Daoy (cell line): ENCODE measurements around the gene RDH16. TPM values are rescaled to one million over a fixed set of nuclear protein-coding genes. Genes with fewer than 3 reads are reported as not detected.
A peak's percentile ranks its signal among the peaks of the same experiment; 100 is the strongest.
"Not testable (repeated sequence)": the region's sequence is repeated elsewhere in the genome, so short reads cannot be mapped to it uniquely, and the experiment has no call there.

Experiments used
- DNase-seq: peaks from one replicate; pipeline ENCODE4 v3.0.0-alpha.2; 2015; ENCODE audit warnings: low read depth
- total RNA-seq: library from RNA; depleted of rRNA; stranded (reverse); fragments of >200 nt; shearing (Covaris generic); gene quantifications from 2 replicates; pipeline ENCODE4 v1.2.3, GENCODE V29; 2014

The RDH16 gene
- total RNA-seq, 1 experiment from 2014 or later = 0.11 TPM

DNA sequence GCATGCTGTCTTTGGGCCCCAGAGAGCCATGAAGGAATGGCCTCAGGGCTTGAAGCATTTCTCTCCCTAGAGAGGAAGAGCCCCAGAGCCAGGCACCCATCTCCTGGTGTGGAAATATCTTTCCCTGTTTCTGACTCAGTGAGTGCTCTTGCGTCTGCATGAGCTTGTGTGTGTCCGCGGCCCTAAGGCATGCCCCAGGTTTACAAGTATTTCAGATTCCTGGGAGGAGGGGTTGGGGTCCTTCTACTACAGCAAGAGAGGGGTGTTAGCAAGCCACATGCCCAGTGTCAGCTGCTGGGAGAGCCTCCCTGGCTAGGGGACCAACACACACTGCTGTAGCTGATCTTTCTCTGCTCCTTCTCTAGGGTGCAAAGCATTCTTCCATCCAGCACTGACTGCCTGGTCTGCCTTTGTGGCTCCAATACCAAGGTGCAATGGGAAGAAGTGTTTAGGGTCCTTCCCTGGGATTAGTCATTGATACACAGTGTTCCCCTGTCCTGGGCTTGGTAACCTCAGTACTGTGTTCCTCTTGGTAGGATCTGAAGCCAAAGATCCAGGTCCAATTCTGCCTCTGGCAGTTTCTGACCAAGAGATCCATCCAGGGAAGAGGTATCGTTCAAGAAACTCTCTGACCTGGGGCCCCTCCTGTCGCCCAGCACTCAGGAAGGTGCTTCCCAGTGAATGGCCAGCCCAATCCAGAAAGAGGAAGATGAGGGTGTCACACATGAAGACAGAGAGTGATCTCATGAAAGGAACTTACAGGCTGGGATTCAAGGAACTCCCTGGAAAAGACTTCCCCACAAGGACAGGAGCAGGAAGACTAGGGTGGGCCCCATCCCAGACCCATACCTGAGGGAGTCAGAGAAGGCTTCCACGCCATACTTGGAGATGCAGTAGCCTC lies 3.1 kb downstream of the RDH16 start:
- DNase-seq = no peak

DNA sequence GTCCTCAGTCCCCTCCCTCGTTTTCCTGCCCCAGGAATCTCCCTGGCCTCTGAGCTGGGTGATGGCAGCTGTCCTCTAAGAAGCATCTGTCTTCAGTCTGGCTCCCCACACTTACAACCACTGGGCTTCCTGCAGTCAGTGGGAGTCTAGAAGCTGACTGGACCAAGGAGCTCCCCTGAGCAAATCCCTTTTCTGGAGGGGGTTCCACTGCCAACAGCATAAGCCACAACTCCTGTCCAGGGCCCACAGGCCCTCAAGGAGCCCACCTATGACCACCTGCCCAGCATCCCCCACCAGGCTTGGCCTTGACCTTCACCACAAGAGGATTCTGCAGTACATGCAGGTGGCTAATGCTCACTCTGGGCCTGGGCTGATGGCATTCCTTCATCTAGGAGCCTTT lies 4.1 kb downstream of the RDH16 start:
- DNase-seq = no peak

DNA sequence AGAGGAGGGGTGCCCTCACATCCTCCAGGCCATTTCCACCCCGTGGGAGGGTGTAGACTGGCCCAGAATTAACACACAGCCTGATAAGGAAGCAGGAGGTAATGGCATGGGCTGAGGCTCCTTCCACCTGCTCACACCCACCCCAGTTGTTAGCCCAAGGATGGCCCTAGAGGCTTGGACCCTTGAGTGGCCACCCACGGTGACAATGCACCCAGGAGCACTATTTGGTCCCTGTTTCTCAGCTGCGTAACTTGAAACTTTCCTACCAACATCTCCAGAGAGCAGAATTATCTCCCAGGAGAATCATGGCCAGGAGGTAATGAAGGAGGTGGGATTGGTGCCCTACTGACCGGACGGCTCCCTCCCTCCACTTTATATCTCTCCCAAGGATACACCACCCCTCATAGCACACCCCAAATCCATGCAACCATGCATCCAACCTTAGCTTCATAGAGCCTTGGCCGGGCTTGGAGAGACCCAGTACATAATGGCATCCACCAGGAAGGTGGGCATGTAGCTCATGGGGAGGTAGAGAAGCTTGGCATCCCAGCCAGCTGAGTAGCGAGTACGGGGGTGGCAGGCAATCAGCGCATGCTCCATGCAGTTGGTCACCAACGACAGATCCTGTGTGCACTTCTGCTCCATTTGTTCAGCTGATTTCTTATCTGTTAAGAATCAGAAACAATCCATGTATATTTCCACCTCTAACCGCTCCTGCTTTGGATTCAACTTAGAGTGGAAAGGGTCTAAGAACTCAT lies 5.6 kb downstream of the RDH16 start:
- no peak for DNase-seq

DNA sequence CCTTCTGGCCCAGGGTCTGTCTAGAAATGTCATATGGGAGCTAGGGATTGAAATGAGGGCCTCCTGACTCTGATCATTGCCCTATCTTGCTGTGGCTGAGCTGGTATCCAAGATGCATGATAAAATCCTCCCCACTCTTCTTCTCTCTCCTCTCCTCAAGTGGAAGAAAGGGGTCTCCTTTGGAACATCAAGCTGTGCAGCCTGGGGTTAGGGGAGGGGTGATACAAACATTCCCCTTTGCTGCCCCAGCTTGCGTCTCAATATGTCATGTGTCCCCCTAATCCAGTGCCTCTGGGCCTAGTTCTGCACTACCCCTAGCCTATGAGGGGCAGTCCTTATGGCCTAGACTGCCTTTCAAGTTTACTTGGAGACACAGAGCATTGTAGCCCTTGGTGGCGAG lies 8.5 kb downstream of the RDH16 start:
- DNase-seq = no peak

DNA sequence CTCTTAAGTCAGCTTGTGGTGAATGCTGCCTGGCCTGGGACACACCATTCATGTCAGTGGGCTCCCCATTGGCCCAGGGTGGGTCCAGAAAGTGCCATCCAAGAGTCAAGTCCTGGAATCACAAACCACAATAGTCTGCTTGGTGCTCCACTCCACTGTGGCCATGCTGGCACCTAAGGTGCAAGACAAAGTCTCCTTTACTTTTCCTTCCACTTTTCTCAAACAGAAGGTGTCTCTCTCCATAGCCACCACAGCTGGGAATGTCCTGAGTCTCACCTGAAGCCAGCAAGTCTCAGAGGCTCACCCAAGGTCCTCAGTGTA lies 9.0 kb downstream of the RDH16 start:
- DNase-seq = no peak

DNA sequence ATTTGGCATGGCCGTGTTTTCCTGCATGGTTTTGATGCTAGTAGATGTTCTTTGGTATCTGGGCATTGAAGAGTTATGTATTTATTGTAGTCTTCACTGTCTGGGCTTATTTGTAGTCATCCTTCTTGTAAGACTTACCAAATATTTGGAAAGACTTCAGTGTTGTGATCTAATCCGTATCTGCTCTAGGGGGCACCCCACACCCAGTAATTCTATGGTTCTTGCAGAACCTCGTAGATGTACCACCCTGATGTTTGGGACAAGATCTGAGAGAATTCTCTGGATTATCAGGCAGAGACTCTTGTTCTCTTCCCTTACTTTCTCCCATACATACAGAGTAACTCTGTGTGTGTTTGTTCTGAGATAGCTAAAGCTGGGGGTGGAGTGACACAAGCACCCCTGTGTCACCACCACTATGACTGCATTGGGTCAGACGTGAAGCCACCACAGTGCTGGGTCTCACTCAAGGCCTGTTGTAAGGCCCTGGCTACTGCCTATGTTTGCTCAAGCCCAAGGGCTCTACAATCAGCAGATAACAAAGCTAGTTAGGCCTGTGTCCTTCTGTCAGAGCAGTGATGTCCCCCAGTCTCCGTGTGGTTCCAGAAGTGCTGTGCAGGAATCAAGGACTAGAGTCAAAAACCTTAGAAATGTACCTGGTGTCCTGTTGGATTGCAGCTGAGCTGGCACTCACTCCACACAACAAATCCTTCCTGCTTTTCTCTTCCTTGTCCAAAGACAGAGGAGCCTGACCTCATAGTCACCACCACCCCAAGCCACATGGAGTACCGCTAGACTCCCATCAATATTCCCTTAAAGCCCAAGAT lies 9.6 kb downstream of the RDH16 start:
- DNase-seq = no peak

DNA sequence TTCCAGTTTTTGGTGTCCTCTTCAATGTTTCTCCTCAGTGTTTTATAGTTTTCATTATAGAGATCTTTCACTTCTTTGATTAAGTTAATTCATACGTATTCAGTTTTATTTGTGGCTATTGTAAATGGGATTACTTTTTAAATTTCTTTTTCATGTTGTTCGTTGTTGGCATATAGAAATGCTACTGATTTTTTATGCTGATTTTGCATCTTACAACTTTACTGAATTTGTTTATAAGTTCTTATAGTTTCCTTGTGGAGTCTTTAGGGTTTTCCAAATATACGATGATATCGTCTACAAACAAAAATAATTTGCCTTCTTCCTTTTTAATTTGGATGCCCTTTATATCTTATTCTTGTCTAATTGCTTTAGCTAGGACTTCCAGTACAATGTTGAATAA lies 13.5 kb downstream of the RDH16 start:
- DNase-seq = no peak

DNA sequence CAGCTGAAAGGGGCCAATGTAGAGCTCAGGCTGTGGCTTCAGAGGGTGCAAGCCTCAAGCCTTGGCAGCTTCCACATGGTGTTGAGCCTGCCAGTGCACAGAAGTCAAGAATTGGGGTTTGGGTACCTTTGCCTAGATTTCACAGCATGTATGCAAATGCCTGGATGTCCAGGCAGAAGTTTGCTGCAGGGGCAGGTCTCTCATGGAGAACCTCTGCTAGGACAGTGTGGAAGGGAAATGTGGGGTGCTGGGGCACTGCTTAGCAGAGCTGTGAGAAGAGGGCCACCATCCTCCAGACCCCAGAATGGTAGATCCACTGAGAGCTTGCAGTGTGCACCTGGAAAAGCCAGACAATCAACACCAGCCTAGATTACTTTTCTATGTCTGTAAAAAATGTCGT lies 14.0 kb downstream of the RDH16 start:
- not testable (repeated sequence) for DNase-seq

DNA sequence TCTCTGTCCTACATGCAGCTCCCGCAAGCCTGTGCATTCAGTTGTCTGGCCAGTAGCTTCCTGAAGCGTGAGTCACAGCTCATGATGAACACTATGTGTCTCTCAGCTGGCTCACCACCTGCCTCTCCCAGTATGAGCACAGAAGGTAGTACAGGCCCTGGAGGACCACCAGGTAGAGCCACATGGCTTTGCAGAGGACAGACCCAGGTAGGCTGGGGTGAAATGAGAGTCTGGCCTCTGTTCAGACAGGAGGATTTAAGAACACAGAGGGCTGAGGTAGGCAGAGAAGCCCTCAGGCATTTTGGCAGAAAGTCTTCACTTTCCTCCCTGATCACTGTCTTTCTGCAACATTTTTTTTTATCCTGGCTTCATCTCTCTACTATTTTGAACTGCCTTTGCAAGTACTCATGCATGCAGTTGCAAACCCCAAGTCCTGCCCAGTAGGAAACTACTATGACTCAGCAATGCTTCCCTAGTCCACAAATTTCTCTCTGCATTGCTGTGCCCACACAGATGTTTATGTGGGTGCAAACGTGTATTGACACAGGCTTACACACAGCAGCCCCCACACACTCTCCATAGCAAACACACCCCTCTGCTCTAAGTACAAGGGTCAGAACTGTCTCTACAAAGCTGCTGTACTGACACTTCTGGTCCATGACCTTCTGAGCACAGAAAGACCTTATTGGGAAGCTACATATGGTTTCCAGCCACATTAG lies 15.9 kb downstream of the RDH16 start:
- DNase-seq = peak; percentile 52

DNA sequence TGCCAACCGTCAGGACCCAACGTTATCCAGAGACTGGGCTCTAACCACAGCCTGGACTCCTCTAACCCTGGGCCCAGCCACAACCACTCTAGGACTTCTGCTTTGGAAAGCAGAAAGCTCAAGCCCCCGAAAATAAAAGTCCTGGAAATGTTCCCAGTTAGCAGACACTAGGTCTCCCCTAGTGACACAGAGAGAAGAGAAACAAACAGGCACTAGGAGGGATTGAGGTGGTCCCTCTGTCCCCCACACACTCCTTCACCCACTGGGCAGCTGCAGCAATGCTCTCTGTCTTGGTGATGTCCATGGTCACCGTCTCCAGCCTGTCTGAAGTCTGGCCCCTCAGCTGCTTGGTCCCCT lies 16.5 kb downstream of the RDH16 start:
- DNase-seq = not testable (repeated sequence)

DNA sequence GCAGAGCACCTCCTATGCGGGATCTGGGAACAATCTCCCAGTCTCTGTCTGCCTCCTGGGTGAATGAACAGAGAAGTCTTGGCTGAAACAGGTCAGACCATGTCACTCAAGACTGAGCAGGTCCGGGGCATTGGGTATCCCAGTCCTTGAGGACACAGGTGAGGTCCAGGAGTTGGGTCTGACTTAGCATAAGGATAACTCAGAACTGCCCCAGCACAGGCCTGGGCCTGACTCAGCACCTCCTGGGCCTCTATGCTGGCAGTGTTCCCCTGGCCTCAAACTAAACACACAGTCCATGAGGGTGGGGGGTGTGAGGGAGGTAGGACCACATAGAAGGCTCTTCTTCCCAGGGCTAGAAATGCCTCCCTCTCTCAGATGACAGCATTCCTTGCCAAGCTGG lies 21.7 kb downstream of the RDH16 start:
- DNase-seq = no peak

DNA sequence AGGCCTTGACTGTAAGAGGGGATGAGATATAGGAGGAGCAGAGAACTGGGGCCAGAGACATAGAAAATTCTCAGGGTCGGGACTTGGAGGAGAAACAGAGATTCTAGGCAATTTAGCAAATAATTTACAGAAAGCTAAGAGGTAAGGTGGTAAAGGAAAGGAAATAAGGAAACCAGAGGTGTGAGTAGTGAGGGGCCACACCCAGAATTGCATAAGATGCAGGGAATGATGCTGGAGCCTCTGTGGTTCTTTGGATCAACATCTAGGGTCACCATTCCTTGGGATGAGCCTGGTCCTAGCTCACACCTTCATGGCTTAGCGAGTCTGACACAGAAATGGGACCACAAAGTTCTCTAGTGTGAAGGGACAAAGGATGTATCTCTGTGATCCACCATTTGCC lies 22.3 kb downstream of the RDH16 start:
- DNase-seq = no peak

DNA sequence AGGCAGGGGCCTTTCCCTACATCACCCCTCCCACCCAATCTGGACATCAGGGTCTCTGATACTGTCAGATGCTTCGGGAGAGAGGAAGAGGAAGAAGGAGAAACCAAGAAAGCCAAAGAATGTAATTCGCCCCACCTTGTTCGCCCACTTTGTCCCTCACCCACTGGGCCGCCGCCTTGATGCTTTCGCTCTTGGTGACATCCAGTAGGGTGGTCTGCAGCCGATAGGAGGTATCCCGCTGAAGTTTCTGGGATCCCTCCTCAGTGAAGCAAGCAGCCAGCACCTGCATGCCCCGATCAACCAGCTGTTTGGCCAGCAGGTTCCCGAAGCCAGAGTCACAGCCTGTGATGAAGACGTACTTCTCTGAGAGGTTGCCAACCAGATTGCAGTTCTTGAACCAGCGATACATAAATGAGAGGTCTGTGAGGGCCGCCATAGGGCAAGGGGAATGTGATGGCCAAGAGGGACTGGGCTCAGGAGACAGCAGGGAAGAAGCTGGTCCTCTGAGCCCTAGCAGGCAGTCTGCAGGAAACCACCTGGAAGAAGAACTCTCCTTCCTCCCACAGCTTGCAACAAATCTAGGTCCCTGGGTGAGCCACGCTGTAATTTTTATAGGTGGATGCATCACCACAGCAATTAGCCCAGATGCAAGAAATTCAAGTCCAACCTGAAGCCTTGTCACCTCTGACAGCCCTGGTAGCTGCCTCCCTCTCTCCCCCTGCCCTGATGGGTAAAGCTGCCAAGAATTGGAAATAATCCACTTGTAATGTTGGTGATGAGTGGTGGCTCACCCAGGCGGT lies 23.4 kb downstream of the RDH16 start, which contains the start of gene SDR9C7:
TSS of gene SDR9C7 (minus strand) at position 583 of the 800 bp plus-strand sequence. CDS start at position 436, 147 bp downstream.
- no peak for DNase-seq

DNA sequence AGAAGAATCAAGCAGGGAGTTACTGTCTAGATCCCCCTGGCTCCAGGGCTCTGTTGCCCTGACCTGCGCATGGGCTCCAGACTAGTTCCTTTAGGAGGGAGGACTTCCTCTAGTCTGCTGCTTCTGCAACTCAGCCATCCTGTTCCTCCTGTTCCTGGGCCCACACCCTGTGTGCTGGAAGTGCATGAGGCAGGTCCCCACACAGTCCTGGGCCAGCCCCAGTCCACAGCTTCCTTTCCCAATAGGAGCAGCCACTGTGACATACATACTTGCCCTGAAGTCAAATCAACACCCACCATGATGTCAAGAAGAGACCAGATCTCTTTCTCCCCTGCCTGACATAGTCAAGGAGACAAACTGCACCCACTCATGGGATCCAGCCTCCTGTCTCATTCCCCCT lies 24.5 kb downstream of the RDH16 start:
- no peak for DNase-seq

DNA sequence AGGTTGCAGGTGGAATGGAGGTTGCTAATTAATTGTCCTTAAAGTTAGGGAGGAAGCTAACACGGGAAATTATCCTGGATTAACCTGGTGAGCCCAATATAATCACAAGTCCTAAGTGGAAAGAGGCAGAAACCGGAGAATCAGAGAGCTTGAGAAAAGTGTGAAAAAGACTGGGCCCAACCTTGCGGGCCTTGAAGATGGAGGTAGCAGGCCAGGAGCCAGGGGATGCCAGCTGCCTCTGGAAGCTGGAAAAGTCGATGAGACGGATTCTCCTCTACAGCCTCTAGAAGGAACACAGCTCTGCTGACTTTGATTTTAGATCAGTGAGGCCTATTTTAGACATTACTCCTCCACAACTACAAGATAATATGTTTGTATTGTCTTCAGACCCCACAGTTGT lies 25.3 kb downstream of the RDH16 start:
- DNase-seq = no peak

DNA sequence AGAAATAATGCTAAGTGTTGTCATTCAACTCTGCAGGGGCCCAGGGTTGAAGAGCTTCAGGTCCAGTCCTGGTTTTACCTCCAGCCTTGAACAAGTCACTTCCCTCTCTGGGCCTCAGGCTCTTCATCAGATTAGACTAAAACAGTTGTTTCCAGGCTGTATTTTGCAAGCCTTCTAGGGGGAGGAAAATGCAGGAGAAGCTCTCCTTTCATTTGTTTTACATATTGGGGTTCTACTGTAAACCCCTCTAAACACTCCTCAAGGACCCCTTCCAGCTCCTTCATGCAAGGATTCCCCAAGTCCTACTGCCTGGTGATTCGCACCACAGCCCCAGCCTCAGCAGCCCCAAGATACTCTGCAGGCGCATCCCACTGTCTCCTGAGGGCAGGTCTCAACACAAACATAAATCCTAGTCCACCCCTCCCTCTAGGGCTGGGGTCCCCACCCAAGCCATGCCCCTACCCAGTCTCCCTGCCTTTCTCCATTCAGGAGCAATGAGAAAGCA lies 25.9 kb downstream of the RDH16 start:
- DNase-seq = peak; percentile 32

DNA sequence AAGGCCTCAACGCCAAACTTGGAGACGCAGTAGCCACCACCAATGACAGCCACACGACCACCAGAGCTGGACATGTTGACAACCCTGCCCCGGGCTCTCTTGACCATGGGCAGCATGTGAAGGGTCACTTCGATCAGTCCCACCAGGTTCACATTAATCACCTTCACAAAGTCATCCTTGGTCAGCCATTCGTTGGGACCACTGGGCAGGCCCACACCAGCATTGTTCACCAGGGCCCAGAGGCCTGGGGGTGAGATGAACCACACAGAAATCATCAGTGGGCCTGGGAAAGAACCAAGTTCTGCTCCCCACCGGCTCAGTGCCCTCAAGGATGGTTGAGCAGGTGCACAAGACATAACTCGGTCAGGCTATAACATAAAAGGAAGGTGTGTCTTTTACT lies 27.2 kb downstream of the RDH16 start:
- no peak for DNase-seq

DNA sequence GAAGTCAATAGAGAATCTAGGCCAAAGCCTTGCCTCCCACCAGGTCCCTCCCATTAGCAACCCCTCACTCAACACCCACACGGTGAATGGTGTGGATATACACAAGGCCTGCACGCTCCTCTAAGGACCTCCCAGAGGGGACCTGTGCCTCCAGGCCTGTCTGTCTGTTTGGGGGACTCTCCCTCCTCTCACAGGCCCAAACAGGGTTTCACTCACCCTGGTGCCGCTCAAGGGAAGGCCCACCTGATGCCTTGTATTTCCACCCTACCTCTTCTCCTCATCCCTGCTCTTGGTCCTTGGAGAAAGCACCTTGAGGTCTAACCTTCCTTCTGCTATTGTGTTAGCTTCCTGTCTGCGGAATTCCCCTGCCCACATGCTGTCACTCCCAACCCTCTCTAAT lies 27.6 kb downstream of the RDH16 start:
- DNase-seq = no peak

DNA sequence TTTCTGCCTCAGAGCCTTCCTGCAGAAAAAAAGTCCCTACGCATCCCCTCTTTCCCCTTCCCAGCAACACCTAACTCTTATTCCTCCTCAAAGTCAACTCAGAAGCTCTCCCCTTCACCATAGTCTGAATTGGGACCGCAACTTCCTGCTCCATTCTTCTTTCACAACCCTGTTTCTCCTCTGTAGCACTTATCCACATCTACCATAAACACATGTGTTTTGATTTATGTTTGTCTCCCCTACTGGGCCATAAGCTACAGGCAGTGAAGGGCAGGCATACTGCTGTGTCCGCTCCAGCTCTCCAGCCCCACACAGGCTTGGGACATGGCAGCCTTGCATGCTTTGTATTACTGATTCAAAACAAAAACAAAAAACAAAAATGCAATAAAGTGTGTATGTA lies 29.1 kb downstream of the RDH16 start:
- DNase-seq = no peak

DNA sequence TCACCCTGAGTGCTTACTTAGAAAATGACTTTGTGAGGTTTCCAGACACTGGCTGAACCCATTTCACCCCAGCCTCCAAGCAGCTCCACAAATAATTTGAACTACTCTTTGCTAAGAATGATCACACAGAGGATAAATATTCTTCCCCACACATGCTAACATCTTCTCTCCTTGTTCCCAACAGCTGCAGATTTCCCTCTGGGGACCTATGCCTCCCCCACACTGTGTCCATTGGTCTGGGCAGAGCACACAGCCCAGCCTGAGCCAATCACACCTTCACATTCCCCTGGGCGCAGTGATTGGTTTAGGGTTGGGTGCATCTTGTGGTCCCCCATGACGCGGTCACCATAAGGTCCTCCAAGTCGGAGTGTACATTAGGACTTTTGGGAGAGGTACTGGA lies 30.1 kb downstream of the RDH16 start:
- no peak for DNase-seq

DNA sequence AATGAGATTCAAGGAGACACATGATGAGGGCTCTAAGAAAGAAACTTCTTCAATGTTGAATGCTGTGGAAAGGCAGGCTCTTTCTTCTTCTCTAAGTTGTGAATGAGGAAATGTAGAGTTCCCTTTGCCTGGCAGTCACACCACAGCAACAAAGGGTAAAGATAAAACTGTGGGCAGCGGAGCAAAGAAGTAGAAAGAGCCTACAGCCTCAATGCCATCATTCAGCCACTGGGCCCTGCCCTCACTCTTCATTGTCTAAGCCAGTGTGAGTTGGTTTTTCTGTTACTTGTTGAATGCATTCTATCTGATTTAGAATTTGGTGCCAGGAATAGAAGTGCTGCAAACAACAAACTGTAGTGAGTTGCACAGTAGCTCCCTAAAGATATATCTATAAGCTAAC lies 35.4 kb downstream of the RDH16 start:
- DNase-seq = no peak
